Activated B cell treated with CpG ODN at 0.5 μM for 24 hours (primary cell): ENCODE measurements around the gene CENPW. TPM values are rescaled to one million over a fixed set of nuclear protein-coding genes. Genes with fewer than 3 reads are reported as not detected.

ENCODE experiments used
- ATAC-seq: fragments of 200-7000 bp; cut with Tn5 transposase; one replicate; pipeline ENCODE4 v1.10.0; 2021; ENCODE audit warnings: low read depth, mild to moderate bottlenecking, moderate library complexity
- CTCF ChIA-PET: fragments of 350-600 bp; sonication (Branson Sonifier 250); formaldehyde crosslinking; loops from one replicate; lab custom pipeline; 2021; ENCODE audit warnings: antibody characterized with exemption; lab: Charles Lee
- POLR2A ChIA-PET: fragments of 350-600 bp; sonication (Branson Sonifier 250); formaldehyde crosslinking; loops from one replicate; lab custom pipeline; 2021; ENCODE audit warnings: antibody characterized with exemption; lab: Charles Lee
- DNase-seq: peaks from one replicate; pipeline ENCODE4 v3.0.0; 2022
- H3K27ac Mint-ChIP-seq: one replicate; pipeline ENCODE4 v1.8.0; 2020; ENCODE audit warnings: mixed read lengths
- H3K27me3 Mint-ChIP-seq: one replicate; pipeline ENCODE4 v1.8.0; 2021; ENCODE audit warnings: mixed read lengths
- H3K36me3 Mint-ChIP-seq: one replicate; pipeline ENCODE4 v1.8.0; 2021; ENCODE audit warnings: low read depth, mixed read lengths
- H3K4me1 Mint-ChIP-seq: one replicate; pipeline ENCODE4 v1.8.0; 2021; ENCODE audit warnings: mixed read lengths
- H3K4me3 Mint-ChIP-seq: one replicate; pipeline ENCODE4 v1.8.0; 2020; ENCODE audit warnings: mild to moderate bottlenecking, mixed read lengths
- H3K9me3 Mint-ChIP-seq: one replicate; pipeline ENCODE4 v1.8.0; 2020; ENCODE audit warnings: mixed read lengths
- intact Hi-C: fragments of 100-400 bp; cut with micrococcal nuclease; formaldehyde crosslinking; loops from one replicate; pipeline ENCODE4 v1.15.1; 2024
- total RNA-seq: library from RNA; stranded (reverse); gene quantifications from 2 replicates; pipeline ENCODE4 v1.2.3, GENCODE V29; 2022
- TF ChIP-seq, protein P1 (sequence below): fragments of 200-600 bp; IDR thresholded peaks from one replicate; pipeline ENCODE4 v1.8.0; 2022; ENCODE audit warnings: antibody characterized with exemption, mild to moderate bottlenecking

The CENPW gene
- total RNA-seq, 1 donor from 2014 or later: 5.2 TPM

DNA sequence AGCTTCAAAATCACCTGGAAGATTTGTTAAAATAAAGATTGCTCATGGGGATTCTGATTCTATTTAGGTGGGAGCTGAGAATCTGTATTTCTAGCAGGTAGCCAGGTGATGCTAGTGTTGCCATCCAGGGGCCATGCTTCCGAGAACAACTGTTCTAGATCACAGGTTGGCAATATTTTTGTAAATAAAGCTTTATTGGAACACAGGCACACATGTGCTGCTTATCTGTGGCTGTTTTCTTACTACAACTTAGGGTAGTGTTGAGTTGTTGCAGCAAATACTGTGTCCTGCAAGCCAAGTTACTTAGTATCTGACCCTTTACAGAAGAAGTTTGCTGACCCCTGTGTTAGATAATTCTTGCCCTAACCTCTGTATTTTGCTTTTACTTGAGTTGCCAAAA lies 12.0 kb downstream of the CENPW start:
- DNase-seq (no peak), ATAC-seq (no peak)
- intact Hi-C loops: no loop called here
- POLR2A ChIA-PET: no interaction called here
- Mint-ChIP-seq H3K4me1 (no peaks in the 10 kb centered on the region), H3K4me3 (no peak overlapping the region), H3K27me3 (no peaks in the 10 kb centered on the region), H3K9me3 (peaks cover 4% of the 10 kb centered on the region), H3K27ac (no peak overlapping the region), H3K36me3 (no peaks in the 10 kb centered on the region)
- CTCF ChIA-PET: no interaction called here
- TF ChIP-seq, protein P1, sequence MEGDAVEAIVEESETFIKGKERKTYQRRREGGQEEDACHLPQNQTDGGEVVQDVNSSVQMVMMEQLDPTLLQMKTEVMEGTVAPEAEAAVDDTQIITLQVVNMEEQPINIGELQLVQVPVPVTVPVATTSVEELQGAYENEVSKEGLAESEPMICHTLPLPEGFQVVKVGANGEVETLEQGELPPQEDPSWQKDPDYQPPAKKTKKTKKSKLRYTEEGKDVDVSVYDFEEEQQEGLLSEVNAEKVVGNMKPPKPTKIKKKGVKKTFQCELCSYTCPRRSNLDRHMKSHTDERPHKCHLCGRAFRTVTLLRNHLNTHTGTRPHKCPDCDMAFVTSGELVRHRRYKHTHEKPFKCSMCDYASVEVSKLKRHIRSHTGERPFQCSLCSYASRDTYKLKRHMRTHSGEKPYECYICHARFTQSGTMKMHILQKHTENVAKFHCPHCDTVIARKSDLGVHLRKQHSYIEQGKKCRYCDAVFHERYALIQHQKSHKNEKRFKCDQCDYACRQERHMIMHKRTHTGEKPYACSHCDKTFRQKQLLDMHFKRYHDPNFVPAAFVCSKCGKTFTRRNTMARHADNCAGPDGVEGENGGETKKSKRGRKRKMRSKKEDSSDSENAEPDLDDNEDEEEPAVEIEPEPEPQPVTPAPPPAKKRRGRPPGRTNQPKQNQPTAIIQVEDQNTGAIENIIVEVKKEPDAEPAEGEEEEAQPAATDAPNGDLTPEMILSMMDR: no peak

GRCh38 chr6:126352514-126352913 lies 12.6 kb downstream of the CENPW start:
- ATAC-seq (no peak), DNase-seq (no peak)
- H3K4me1 Mint-ChIP-seq: no peaks in the 10 kb centered on the region
- H3K27ac Mint-ChIP-seq: no peak overlapping the region
- H3K36me3 Mint-ChIP-seq: no peaks in the 10 kb centered on the region
- H3K4me3 Mint-ChIP-seq: no peak overlapping the region
- H3K27me3 Mint-ChIP-seq: no peaks in the 10 kb centered on the region
- intact Hi-C loops: no loop called here
- H3K9me3 Mint-ChIP-seq: peaks cover 7% of the 10 kb centered on the region
- ChIA-PET CTCF (no interaction called here), POLR2A (no interaction called here)
- TF ChIP-seq, protein P1: no peak

- H3K27ac Mint-ChIP-seq: no peak overlapping the region
- H3K4me3 Mint-ChIP-seq: no peak overlapping the region
- DNase-seq (no peak), ATAC-seq (no peak)
- H3K36me3 Mint-ChIP-seq: peaks cover 4% of the 10 kb centered on the region
- CTCF ChIA-PET: no interaction called here
- POLR2A ChIA-PET: no interaction called here
- no peaks in the 10 kb centered on the region for H3K27me3 Mint-ChIP-seq
- H3K9me3 Mint-ChIP-seq: peaks cover 30% of the 10 kb centered on the region
- intact Hi-C loops: no loop called here
- TF ChIP-seq, protein P1: no peak
- H3K4me1 Mint-ChIP-seq: no peaks in the 10 kb centered on the region
These were observed 16.6 kb downstream of the CENPW start for GRCh38 chr6:126356526-126356925.

DNA sequence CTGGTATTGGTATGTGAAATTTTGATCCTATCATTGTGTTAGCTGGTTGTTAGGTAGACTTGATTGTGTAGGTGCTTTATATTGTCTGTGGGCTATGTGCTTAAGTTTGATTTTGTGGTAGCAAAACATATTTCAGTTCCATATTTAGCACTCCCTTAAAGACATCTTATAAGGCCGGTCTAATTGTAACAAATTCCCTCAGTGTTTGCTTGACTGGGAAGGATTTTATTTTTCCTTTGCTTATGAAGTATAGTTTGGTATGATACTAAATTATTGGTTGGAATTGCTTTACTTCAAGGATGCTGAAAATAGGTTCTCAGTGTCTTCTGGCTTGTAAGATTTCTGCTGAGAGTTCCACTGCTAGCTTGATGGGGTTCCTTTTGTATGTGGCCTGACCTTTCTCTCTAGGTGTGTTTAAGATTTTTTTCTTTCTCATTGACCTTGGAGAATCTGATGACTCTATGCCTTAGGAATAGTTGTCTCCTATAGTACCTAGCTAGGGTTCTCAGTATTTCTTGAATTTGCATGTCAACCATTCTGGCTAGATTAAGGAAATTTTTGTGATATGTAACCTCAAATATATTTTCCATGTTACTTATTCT lies 20.1 kb downstream of the CENPW start:
- H3K36me3 Mint-ChIP-seq: peaks cover 4% of the 10 kb centered on the region
- ChIA-PET POLR2A (no interaction called here), CTCF (no interaction called here)
- H3K27me3 Mint-ChIP-seq: no peaks in the 10 kb centered on the region
- ATAC-seq (no peak), DNase-seq (no peak)
- TF ChIP-seq, protein P1: no peak
- no peaks in the 10 kb centered on the region for H3K4me1 Mint-ChIP-seq
- no peak overlapping the region for H3K27ac Mint-ChIP-seq
- H3K9me3 Mint-ChIP-seq: peaks cover 30% of the 10 kb centered on the region
- intact Hi-C loops: no loop called here
- no peak overlapping the region for H3K4me3 Mint-ChIP-seq

GRCh38 chr6:126361832-126362440 lies 22.0 kb downstream of the CENPW start:
- TF ChIP-seq, protein P1: no peak
- Mint-ChIP-seq H3K4me1 (no peaks in the 10 kb centered on the region), H3K27me3 (no peaks in the 10 kb centered on the region), H3K36me3 (peaks cover 4% of the 10 kb centered on the region), H3K9me3 (peaks cover 26% of the 10 kb centered on the region), H3K27ac (no peak overlapping the region), H3K4me3 (no peak overlapping the region)
- ChIA-PET POLR2A (no interaction called here), CTCF (interaction anchor here (1.5 kb wide), 1 partner anchor 16 kb away, joined by 3 read pairs; no protein-coding TSS in a partner anchor)
- intact Hi-C loops: no loop called here
- ATAC-seq: no peak
- DNase-seq: no peak
